GM23338 (cell line): Measurements from ENCODE around the gene ACP2. TPM values are rescaled to one million over a fixed set of nuclear protein-coding genes. Genes with fewer than 3 reads are reported as not detected.

Experiments
- ATAC-seq: fragments of 200-7000 bp; cut with Tn5 transposase; 3 replicates; pipeline ENCODE4 v1.9.1; 2020
- DNase-seq: peaks from one replicate; pipeline ENCODE4 v3.0.0-alpha.2; 2015; ENCODE audit warnings: low spot score
- H2AFZ ChIP-seq: fragments of 200-600 bp; sonication (generic); 2 replicates; pipeline ENCODE4 v1.8.0; 2016; ENCODE audit warnings: antibody characterized with exemption, mild to moderate bottlenecking, moderate library complexity
- H3F3A ChIP-seq: fragments of 200-600 bp; sonication (generic); replicated peaks from 2 replicates; pipeline ENCODE4 v1.8.0; 2017; ENCODE audit warnings: antibody characterized with exemption, mixed run types, low read depth
- H3K27ac ChIP-seq: fragments of 200-600 bp; sonication (generic); 2 replicates; pipeline ENCODE4 v1.6.1; 2016; ENCODE audit warnings: low read depth
- H3K27me3 ChIP-seq: fragments of 200-600 bp; sonication (generic); 2 replicates; pipeline ENCODE4 v1.8.0; 2016; ENCODE audit warnings: mild to moderate bottlenecking, mixed run types, moderate library complexity; ENCODE audit not compliant: insufficient read depth
- H3K36me3 ChIP-seq: fragments of 200-600 bp; sonication (generic); 2 replicates; pipeline ENCODE4 v1.8.0; 2016; ENCODE audit warnings: mild to moderate bottlenecking; ENCODE audit not compliant: insufficient read depth
- H3K4me1 ChIP-seq: fragments of 200-600 bp; sonication (generic); 2 replicates; pipeline ENCODE4 v1.8.0; 2016; ENCODE audit warnings: mild to moderate bottlenecking, moderate library complexity; ENCODE audit not compliant: insufficient read depth
- H3K4me2 ChIP-seq: fragments of 200-600 bp; sonication (generic); 2 replicates; pipeline ENCODE4 v1.7.1; 2017; ENCODE audit warnings: mixed run types
- H3K4me3 ChIP-seq: fragments of 200-600 bp; sonication (generic); 2 replicates; pipeline ENCODE4 v1.6.1; 2016; ENCODE audit warnings: mixed run types
- H3K79me2 ChIP-seq: fragments of 200-600 bp; sonication (generic); replicated peaks from 2 replicates; pipeline ENCODE4 v1.8.0; 2017; ENCODE audit warnings: mild to moderate bottlenecking; ENCODE audit not compliant: insufficient read depth
- H3K9me2 ChIP-seq: fragments of 200-600 bp; sonication (generic); 2 replicates; pipeline ENCODE4 v1.8.0; 2017; ENCODE audit not compliant: insufficient read depth
- H4K20me1 ChIP-seq: fragments of 200-600 bp; sonication (generic); replicated peaks from 2 replicates; pipeline ENCODE4 v1.8.0; 2017; ENCODE audit warnings: mild to moderate bottlenecking; ENCODE audit not compliant: insufficient read depth
- H3K27ac Mint-ChIP-seq: 2 replicates; pipeline ENCODE4 v1.8.0; 2020; ENCODE audit warnings: inconsistent platforms, mild to moderate bottlenecking, moderate library complexity, mixed read lengths
- H3K27me3 Mint-ChIP-seq: 3 replicates; pipeline ENCODE4 v1.8.0; 2022; ENCODE audit warnings: low read depth, mild to moderate bottlenecking, moderate library complexity, mixed read lengths, inconsistent platforms; ENCODE audit not compliant: insufficient read depth, poor library complexity
- H3K36me3 Mint-ChIP-seq: 3 replicates; pipeline ENCODE4 v1.8.0; 2021; ENCODE audit warnings: low read depth, mild to moderate bottlenecking, inconsistent platforms, moderate library complexity, mixed read lengths
- H3K4me1 Mint-ChIP-seq: 3 replicates; pipeline ENCODE4 v1.8.0; 2020; ENCODE audit warnings: mild to moderate bottlenecking, inconsistent platforms, mixed read lengths
- H3K4me3 Mint-ChIP-seq: 3 replicates; pipeline ENCODE4 v1.8.0; 2021; ENCODE audit warnings: moderate library complexity, mild to moderate bottlenecking, inconsistent platforms, mixed read lengths
- H3K9me3 Mint-ChIP-seq: 3 replicates; pipeline ENCODE4 v1.8.0; 2020; ENCODE audit warnings: moderate library complexity, mild to moderate bottlenecking, inconsistent platforms, mixed read lengths
- CREB1 ChIP-seq: fragments of 250-450 bp; sonication (Bioruptor Pico); IDR thresholded peaks from 2 replicates; pipeline ENCODE4 v1.5.0; 2020; ENCODE audit warnings: low read depth, mild to moderate bottlenecking, moderate library complexity
- EZH2 ChIP-seq: fragments of 200-600 bp; sonication (generic); IDR thresholded peaks from one replicate; pipeline ENCODE4 v1.8.0; 2017; ENCODE audit warnings: antibody characterized with exemption, mild to moderate bottlenecking, low read depth; ENCODE audit not compliant: unreplicated experiment
- EZH2phosphoT487 ChIP-seq: fragments of 200-600 bp; sonication (generic); IDR thresholded peaks from one replicate; pipeline ENCODE4 v1.8.1; 2018; ENCODE audit warnings: antibody characterized with exemption; ENCODE audit not compliant: unreplicated experiment
- JUNB ChIP-seq: IDR thresholded peaks from one replicate; pipeline ENCODE4 v1.6.1; 2016; ENCODE audit warnings: antibody characterized with exemption; ENCODE audit not compliant: unreplicated experiment
- NANOG ChIP-seq: IDR thresholded peaks from 2 replicates; pipeline ENCODE4 v1.6.1; 2016; ENCODE audit warnings: antibody characterized with exemption, borderline replicate concordance
- POLR2AphosphoS5 ChIP-seq: IDR thresholded peaks from 2 replicates; pipeline ENCODE4 v1.6.1; 2016; ENCODE audit warnings: antibody characterized with exemption, low read depth
- STAT1 ChIP-seq: IDR thresholded peaks from one replicate; pipeline ENCODE4 v1.6.1; 2016; ENCODE audit warnings: antibody characterized with exemption; ENCODE audit not compliant: unreplicated experiment
- ZNF114 ChIP-seq: fragments of 250-450 bp; sonication (Bioruptor Pico); IDR thresholded peaks from 2 replicates; pipeline ENCODE4 v1.5.0; 2020; ENCODE audit warnings: mild to moderate bottlenecking, moderate library complexity
- ZNF331 ChIP-seq: fragments of 250-450 bp; sonication (Bioruptor Pico); IDR thresholded peaks from 2 replicates; pipeline ENCODE4 v1.5.0; 2020; ENCODE audit warnings: low read depth, mild to moderate bottlenecking, moderate library complexity
- polyA plus RNA-seq: library from polyadenylated mRNA; unstranded; fragments of >200 nt; fragmentation: Nextera tagmentation; extraction: Ambion mirVana; gene quantifications from 2 replicates; pipeline ENCODE4 v1.2.1, GENCODE V29; 2016
- total RNA-seq: library from RNA; depleted of rRNA; stranded (reverse); fragments of >200 nt; shearing (Covaris generic); gene quantifications from 2 replicates; pipeline ENCODE4 v1.2.3, GENCODE V29; 2014
- TF ChIP-seq, protein P1 (sequence below), 2 experiments: fragments of 200-600 bp in 1 of 2; sonication (generic) in 1 of 2; conservative IDR thresholded peaks; 2 replicates each; pipeline versions ENCODE4 v1.5.1 to v1.6.1; 2016 to 2017; ENCODE audit warnings: antibody characterized with exemption in 2 of 2, low read depth in 2 of 2, mild to moderate bottlenecking in 2 of 2, moderate library complexity in 1 of 2
- TF ChIP-seq, protein P2 (sequence below): IDR thresholded peaks from one replicate; pipeline ENCODE4 v1.6.1; 2018; ENCODE audit warnings: antibody characterized with exemption; ENCODE audit not compliant: unreplicated experiment
- TF ChIP-seq, protein P3 (sequence below): IDR thresholded peaks from 2 replicates; pipeline ENCODE4 v1.6.1; 2016; ENCODE audit warnings: antibody characterized with exemption
- TF ChIP-seq, protein P4 (sequence below): fragments of 250-450 bp; sonication (Bioruptor Pico); IDR thresholded peaks from 2 replicates; pipeline ENCODE4 v1.5.0; 2020; ENCODE audit warnings: mild to moderate bottlenecking, moderate library complexity

Gene ACP2
- total and polyA plus RNA-seq, 2 experiments from 2014 or later: 7.3 to 32.1 TPM

DNA sequence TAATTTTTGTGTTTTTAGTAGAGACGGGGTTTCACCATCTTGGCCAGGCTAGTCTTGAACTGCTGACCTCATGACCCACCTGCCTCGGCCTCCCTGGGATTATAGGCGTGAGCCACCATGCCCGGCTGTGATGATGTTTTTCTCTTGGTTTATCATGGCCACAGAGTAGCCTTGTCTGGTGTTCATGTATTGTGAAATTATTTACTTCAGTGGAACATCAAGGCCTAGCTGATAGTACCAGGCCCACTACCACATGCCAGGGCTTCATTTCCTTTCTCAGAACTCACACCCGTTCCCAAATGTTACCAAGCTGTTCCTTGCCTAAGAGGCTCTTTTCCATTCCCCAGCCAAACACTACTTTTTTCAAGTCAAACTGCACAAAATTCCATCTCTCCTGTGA is 40.0 kb downstream of the ACP2 start:
- peak overlapping the region; percentile 75 for H2AFZ ChIP-seq
- Mint-ChIP-seq H3K9me3 (no peaks in the 10 kb centered on the region), H3K27me3 (peaks cover 9% of the 10 kb centered on the region), H3K4me1 (peaks cover 10% of the 10 kb centered on the region), H3K36me3 (no peaks in the 10 kb centered on the region), H3K27ac (no peak overlapping the region), H3K4me3 (no peak overlapping the region)
- ATAC-seq (no peak), DNase-seq (no peak)
- no peaks in the 10 kb centered on the region for H4K20me1 ChIP-seq
- peaks cover 11% of the 10 kb centered on the region for H3K4me1 ChIP-seq
- TF ChIP-seq POLR2AphosphoS5 (no peak), CREB1 (CRISPR knock-in tag) (no peak), ZNF114 (CRISPR knock-in tag) (no peak), STAT1 (no peak), JUNB (no peak), EZH2phosphoT487 (no peak), ZNF331 (CRISPR knock-in tag) (no peak), NANOG (no peak), EZH2 (no peak)
- TF ChIP-seq, protein P1, sequence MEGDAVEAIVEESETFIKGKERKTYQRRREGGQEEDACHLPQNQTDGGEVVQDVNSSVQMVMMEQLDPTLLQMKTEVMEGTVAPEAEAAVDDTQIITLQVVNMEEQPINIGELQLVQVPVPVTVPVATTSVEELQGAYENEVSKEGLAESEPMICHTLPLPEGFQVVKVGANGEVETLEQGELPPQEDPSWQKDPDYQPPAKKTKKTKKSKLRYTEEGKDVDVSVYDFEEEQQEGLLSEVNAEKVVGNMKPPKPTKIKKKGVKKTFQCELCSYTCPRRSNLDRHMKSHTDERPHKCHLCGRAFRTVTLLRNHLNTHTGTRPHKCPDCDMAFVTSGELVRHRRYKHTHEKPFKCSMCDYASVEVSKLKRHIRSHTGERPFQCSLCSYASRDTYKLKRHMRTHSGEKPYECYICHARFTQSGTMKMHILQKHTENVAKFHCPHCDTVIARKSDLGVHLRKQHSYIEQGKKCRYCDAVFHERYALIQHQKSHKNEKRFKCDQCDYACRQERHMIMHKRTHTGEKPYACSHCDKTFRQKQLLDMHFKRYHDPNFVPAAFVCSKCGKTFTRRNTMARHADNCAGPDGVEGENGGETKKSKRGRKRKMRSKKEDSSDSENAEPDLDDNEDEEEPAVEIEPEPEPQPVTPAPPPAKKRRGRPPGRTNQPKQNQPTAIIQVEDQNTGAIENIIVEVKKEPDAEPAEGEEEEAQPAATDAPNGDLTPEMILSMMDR (conservative IDR thresholded peaks at IDR 0.05; ENCODE audit: low read depth in 2 of 2): no peak
- TF ChIP-seq, protein P2, sequence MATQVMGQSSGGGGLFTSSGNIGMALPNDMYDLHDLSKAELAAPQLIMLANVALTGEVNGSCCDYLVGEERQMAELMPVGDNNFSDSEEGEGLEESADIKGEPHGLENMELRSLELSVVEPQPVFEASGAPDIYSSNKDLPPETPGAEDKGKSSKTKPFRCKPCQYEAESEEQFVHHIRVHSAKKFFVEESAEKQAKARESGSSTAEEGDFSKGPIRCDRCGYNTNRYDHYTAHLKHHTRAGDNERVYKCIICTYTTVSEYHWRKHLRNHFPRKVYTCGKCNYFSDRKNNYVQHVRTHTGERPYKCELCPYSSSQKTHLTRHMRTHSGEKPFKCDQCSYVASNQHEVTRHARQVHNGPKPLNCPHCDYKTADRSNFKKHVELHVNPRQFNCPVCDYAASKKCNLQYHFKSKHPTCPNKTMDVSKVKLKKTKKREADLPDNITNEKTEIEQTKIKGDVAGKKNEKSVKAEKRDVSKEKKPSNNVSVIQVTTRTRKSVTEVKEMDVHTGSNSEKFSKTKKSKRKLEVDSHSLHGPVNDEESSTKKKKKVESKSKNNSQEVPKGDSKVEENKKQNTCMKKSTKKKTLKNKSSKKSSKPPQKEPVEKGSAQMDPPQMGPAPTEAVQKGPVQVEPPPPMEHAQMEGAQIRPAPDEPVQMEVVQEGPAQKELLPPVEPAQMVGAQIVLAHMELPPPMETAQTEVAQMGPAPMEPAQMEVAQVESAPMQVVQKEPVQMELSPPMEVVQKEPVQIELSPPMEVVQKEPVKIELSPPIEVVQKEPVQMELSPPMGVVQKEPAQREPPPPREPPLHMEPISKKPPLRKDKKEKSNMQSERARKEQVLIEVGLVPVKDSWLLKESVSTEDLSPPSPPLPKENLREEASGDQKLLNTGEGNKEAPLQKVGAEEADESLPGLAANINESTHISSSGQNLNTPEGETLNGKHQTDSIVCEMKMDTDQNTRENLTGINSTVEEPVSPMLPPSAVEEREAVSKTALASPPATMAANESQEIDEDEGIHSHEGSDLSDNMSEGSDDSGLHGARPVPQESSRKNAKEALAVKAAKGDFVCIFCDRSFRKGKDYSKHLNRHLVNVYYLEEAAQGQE: no peak
- TF ChIP-seq, protein P3, sequence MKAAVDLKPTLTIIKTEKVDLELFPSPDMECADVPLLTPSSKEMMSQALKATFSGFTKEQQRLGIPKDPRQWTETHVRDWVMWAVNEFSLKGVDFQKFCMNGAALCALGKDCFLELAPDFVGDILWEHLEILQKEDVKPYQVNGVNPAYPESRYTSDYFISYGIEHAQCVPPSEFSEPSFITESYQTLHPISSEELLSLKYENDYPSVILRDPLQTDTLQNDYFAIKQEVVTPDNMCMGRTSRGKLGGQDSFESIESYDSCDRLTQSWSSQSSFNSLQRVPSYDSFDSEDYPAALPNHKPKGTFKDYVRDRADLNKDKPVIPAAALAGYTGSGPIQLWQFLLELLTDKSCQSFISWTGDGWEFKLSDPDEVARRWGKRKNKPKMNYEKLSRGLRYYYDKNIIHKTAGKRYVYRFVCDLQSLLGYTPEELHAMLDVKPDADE: no peak
- TF ChIP-seq, protein P4, sequence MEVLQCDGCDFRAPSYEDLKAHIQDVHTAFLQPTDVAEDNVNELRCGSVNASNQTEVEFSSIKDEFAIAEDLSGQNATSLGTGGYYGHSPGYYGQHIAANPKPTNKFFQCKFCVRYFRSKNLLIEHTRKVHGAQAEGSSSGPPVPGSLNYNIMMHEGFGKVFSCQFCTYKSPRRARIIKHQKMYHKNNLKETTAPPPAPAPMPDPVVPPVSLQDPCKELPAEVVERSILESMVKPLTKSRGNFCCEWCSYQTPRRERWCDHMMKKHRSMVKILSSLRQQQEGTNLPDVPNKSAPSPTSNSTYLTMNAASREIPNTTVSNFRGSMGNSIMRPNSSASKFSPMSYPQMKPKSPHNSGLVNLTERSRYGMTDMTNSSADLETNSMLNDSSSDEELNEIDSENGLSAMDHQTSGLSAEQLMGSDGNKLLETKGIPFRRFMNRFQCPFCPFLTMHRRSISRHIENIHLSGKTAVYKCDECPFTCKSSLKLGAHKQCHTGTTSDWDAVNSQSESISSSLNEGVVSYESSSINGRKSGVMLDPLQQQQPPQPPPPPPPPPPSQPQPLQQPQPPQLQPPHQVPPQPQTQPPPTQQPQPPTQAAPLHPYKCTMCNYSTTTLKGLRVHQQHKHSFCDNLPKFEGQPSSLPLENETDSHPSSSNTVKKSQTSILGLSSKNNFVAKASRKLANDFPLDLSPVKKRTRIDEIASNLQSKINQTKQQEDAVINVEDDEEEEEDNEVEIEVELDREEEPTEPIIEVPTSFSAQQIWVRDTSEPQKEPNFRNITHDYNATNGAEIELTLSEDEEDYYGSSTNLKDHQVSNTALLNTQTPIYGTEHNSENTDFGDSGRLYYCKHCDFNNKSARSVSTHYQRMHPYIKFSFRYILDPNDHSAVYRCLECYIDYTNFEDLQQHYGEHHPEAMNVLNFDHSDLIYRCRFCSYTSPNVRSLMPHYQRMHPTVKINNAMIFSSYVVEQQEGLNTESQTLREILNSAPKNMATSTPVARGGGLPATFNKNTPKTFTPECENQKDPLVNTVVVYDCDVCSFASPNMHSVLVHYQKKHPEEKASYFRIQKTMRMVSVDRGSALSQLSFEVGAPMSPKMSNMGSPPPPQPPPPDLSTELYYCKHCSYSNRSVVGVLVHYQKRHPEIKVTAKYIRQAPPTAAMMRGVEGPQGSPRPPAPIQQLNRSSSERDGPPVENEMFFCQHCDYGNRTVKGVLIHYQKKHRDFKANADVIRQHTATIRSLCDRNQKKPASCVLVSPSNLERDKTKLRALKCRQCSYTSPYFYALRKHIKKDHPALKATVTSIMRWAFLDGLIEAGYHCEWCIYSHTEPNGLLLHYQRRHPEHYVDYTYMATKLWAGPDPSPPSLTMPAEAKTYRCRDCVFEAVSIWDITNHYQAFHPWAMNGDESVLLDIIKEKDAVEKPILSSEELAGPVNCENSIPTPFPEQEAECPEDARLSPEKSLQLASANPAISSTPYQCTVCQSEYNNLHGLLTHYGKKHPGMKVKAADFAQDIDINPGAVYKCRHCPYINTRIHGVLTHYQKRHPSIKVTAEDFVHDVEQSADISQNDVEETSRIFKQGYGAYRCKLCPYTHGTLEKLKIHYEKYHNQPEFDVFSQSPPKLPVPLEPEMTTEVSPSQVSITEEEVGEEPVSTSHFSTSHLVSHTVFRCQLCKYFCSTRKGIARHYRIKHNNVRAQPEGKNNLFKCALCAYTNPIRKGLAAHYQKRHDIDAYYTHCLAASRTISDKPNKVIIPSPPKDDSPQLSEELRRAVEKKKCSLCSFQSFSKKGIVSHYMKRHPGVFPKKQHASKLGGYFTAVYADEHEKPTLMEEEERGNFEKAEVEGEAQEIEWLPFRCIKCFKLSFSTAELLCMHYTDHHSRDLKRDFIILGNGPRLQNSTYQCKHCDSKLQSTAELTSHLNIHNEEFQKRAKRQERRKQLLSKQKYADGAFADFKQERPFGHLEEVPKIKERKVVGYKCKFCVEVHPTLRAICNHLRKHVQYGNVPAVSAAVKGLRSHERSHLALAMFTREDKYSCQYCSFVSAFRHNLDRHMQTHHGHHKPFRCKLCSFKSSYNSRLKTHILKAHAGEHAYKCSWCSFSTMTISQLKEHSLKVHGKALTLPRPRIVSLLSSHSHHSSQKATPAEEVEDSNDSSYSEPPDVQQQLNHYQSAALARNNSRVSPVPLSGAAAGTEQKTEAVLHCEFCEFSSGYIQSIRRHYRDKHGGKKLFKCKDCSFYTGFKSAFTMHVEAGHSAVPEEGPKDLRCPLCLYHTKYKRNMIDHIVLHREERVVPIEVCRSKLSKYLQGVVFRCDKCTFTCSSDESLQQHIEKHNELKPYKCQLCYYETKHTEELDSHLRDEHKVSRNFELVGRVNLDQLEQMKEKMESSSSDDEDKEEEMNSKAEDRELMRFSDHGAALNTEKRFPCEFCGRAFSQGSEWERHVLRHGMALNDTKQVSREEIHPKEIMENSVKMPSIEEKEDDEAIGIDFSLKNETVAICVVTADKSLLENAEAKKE (CRISPR knock-in tag): no peak
- H3K4me2 ChIP-seq: no peak overlapping the region
- no peaks in the 10 kb centered on the region for H3K79me2 ChIP-seq
- H3K36me3 ChIP-seq: no peaks in the 10 kb centered on the region
- no peak overlapping the region for H3K27ac ChIP-seq
- no peaks in the 10 kb centered on the region for H3K27me3 ChIP-seq
- no peaks in the 10 kb centered on the region for H3F3A ChIP-seq
- H3K4me3 ChIP-seq: no peak overlapping the region
- no peaks in the 10 kb centered on the region for H3K9me2 ChIP-seq
